H1 (cell line): ENCODE data around the gene XPO1.

Experiments
- GTF2F1 ChIP-seq: IDR thresholded peaks from 2 replicates; pipeline ENCODE4 v1.6.1; 2012; ENCODE audit warnings: low read depth, low read length, improper control_type of control experiment, borderline replicate concordance
- PHF8 ChIP-seq: fragments of 200-600 bp; sonication (generic); conservative IDR thresholded peaks from 2 replicates; pipeline ENCODE4 v1.7.1; 2012; ENCODE audit warnings: low read depth, mild to moderate bottlenecking, inconsistent platforms, low read length, moderate library complexity
- TF ChIP-seq, protein P1 (sequence below), 3 experiments: IDR thresholded peaks; 1 replicate in 2 of 3; 2 replicates in 1 of 3; pipeline versions ENCODE4 v1.5.1 to v1.6.1; 2011; ENCODE audit warnings: low read length in 3 of 3, mild to moderate bottlenecking in 3 of 3, inconsistent platforms in 2 of 3, low read depth in 1 of 3, moderate library complexity in 1 of 3; ENCODE audit not compliant: insufficient read depth in 1 of 3; ENCODE audit errors: control extremely low read depth in 1 of 3

DNA sequence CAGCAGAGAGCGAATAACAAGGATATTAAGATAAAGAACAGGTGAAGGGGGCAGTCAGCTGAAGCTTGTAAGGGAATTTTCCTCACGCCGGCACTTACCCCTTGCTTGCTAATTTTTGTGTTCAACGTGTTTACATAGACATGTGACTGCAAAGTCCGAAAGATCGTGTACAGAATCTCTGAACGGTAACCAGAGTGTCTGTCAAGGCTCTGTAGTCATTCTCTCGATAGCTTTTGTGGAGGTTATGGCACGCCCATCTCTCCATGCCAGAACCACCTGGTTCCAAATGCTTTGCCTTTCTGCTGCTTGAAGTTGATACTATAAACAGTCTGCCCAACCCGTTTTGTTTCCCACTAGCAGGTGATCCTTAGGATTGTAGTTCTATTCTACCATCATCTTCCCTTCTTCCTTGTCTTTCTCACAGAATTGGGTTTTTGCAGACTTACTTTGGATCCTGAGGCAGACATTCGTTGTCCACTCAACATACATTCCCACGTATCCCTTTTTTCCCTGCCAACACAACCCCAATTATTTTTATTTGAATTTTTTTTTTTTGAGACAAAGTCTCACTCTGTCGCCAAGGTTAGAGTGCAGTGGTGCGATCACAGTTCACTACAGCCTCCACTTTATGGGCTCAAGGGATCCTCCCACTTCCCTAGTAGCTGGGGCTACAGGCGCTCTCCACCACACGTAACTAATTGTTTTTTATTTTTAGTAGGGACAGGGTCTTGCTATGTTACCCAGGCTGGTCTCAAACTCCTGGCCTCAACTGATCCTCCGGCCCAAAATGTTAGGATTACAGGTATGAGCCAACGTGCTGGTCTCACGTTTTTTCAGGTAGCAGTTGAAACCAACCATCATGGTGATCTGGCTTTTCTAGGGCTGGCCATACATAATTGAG, 66.0 kb downstream of the XPO1 start:
- TF ChIP-seq PHF8 (no peak), GTF2F1 (no peak)
- TF ChIP-seq, protein P1, sequence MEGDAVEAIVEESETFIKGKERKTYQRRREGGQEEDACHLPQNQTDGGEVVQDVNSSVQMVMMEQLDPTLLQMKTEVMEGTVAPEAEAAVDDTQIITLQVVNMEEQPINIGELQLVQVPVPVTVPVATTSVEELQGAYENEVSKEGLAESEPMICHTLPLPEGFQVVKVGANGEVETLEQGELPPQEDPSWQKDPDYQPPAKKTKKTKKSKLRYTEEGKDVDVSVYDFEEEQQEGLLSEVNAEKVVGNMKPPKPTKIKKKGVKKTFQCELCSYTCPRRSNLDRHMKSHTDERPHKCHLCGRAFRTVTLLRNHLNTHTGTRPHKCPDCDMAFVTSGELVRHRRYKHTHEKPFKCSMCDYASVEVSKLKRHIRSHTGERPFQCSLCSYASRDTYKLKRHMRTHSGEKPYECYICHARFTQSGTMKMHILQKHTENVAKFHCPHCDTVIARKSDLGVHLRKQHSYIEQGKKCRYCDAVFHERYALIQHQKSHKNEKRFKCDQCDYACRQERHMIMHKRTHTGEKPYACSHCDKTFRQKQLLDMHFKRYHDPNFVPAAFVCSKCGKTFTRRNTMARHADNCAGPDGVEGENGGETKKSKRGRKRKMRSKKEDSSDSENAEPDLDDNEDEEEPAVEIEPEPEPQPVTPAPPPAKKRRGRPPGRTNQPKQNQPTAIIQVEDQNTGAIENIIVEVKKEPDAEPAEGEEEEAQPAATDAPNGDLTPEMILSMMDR (IDR thresholded peaks at IDR 0.05; ENCODE audit: control extremely low read depth in 1 of 3, insufficient read depth in 1 of 3, low read depth in 1 of 3, low read length in 3 of 3), result no peak
